HG03045 (cell line): Measurements from ENCODE around the gene TWIST1.

Experiments used
- ATAC-seq: cut with Tn5 transposase; IDR thresholded peaks from one replicate; pipeline ENCODE4 v1.9.1; 2021; ENCODE audit warnings: mild to moderate bottlenecking, moderate library complexity; ENCODE audit not compliant: unreplicated experiment

The TWIST1 gene

DNA sequence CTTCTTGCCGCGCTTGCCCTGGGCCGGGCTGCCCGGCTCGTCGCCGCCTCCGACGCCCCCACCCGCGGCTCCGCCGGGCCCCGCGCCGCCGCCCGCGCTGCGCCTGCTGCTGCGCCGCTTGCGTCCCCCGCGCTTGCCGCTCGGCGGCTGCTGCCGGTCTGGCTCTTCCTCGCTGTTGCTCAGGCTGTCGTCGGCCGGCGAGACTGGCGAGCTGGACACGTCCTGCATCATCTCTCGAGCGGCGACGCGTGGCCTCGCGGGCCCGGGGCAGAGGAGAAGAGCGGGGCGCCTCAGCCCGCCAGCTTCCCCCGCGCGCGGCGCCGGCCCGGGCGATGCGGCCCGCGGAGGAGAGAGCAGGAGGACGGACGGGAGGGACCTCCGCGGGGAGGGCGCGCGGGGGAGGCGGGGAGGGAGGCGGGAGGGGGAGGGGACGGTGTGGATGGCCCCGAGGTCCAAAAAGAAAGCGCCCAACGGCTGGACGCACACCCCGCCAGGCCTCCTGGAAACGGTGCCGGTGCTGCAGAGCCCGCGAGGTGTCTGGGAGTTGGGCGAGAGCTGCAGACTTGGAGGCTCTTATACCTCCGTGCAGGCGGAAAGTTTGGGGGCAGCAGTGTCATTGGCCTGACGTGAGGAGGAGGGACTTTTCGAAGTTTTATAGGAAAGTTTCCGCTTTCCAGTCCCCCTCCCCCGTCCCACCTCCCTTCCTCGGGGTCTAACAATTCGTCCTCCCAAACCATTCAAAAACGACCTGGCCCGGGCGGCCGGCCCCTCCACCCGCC is at the start of gene TWIST1:
Gene TWIST1 (minus strand): TSS at position 546 of the 779 bp plus-strand sequence. CDS start 315 bp downstream, at position 231.
- no peak for ATAC-seq

DNA sequence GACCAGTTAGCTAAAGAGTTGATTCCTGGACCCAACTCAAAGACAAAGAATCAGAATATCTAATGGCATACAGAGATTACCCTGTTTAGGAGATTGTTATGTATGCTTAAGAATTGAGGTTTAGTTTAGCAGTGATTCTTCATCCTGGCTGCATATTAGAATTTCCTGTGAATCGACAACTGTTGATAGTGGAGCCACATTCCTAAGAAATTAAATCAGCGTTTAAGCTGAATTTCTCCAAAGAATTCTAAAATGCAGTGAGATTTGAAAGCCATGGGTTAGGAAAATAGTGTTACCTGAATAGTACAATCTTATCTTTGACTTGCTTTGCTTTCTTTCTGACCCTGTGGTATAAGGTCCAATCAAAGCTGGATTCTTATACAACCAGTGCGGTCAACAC is 44.2 kb upstream of the TWIST1 start:
- no peak for ATAC-seq

DNA sequence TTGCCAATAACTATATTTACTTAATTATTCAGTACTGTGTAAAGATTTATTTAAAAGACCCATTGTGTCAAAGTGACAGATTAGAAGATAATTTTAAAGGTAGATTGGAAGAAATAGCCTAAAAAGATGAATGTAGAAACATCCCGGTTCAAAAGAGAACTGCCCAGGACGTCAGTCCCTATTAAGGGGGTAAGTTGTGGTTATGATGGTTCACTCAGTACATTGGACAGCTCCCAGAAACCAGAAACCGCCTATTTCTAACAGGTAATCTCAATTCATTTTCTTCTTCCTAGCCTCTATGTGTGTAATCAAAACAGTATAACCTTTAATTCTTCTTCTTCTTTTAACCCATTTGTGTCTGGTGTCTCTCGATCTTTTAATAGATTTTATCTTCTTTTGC is 29.3 kb upstream of the TWIST1 start:
- no peak for ATAC-seq

DNA sequence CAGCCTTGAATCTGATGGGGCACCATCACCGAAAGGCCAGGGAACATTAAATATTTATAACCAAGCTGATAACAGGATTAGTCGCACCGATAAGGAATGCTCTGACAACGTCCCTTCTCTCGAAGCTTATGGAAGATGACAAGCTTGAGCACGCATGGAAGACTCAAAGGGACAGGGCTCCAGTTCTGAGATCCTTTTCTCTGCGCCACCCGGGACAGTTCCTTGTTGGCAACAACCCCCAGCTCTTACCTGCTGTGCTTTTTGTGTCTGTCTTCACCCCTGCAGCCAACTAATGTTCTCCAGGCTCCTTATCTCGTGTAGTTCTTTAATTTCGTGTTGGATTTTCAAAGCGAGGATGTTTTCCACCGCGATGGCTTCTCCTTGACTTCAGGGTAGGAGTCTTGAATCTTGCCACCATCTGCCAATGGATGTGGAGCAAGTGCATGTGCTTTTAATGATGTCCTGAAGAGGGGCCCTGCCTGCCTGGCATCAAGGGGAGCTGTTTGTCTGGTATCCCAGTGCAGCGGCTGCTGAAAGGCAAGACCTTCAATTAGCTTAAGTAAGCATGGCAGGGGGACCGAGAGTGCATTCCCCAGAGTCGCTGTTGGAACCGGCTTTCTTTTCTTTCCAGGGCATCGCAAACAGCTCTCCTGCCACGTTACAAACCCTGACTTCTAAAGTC is 28.1 kb upstream of the TWIST1 start:
- no peak for ATAC-seq

DNA sequence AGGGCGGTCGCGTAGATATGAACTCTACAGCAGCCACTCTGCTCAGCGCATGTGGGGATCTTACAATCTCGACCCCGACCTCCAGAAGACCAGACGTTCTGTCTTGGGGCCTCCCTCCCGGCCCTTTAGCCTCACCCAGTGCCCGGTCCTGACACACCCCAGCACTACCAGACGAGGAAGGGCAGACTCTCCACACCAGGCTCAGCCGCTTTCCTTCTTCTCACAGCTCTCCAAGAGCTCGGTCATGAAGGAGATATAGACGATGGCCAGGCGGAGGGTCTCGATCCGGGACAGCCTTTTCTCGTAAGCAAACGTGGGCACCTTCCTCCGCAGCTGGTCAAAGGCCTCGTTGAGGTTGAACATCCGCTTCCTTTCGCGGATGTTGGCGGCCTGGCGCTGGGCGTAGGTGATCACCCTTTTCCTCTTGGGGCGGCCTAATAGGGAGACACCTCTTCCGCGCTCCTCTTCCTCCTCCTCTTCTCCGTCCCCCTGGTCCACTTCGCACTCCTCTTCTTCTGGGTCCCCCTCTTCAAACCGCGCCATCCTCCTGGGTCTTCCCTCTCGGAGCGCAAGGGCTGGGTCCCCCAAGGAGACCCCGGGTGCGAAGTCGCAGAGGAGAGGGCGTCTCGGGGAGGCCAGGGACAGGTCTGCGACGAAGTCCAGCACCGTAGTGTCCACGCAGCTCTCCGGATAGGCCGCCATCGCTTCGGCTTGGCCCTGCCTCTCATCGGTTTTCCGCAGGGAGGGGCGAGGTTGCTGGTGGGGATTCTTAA is 27.4 kb upstream of the TWIST1 start, which contains the start of gene FERD3L:
Gene FERD3L (minus strand): TSS at position 761 of the 773 bp plus-strand sequence. CDS start 59 bp downstream, at position 702.
- no peak for ATAC-seq

DNA sequence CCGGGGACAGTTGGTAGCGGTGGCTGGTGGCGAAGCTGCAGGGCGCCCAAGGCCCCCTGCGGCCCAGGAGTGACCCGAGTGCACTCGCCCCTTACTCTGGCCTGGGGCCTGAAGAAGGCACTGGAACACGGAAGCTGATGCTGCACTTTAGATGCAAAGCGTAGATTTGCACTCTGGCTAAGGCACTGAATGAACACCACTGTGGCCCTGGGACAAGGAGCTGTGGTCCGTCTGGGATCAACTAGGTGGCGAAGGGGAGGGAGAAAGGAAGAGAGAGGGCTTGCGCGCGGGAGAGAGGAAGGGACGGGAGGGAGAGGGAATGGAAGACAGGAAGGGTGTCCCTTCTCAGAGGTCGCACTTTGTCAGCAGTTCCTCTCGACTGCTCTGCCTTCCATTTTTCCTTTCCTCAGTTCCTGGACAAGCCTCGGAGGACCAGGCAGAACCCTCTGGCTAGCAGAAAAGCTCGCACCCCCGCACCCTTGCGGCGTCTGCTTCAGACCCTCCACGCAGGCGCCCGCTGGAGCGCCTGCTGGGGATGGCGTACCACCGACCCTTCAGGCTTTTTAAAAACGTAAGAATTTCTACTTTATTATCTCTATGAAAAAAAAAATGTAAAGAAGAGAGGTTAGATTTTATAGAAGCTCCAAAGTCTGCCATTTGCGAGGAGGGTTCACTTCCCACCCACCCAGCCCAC is 26.6 kb upstream of the TWIST1 start:
- no peak for ATAC-seq

DNA sequence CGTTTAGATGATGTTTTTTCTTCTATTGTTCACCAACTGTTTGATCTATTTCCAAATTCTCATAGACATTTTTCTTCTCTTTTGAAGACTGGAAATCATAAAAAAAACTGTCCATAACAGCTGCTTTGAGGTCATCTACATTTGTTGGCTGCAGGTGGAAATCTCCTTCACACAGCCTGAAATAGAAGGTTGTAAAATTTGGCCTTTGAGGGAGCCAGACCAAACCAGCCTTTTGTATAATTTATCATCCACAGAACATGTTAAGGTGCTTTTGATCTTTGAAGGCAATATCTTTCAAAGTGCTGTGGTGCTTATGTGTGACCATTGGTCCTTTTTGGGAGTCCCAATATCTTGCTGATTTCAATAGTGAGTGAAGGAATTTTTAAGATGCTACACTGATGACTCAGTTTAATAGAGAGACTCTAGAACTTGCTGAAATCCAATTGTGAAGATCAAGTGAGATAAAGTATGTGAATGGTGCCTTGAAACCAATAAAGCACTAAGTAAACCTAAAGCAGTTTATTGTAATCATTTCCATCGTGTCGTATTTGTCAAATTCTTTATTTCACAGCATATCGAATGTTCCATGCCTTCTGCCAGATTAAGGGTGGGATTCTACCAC is 22.4 kb upstream of the TWIST1 start:
- ATAC-seq, result no peak

DNA sequence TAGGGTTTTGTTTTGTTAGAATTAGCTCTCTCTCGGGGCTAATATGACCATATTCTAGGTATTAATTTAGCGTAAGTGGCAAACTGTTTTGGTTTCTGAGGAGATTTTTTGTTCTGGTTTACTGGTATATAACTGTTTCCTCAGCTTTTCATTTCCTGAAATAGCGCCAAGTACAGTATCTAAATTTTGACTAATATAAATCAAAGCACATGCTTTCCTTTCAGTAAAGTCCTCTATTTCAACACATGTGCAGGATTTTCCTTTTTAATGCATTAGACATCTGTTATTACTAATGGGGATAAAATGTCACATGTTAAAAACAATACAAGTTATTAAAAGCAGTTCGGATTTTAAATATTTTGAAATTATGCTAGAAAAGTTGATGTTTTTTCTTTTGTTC is 16.4 kb upstream of the TWIST1 start:
- no peak for ATAC-seq

DNA sequence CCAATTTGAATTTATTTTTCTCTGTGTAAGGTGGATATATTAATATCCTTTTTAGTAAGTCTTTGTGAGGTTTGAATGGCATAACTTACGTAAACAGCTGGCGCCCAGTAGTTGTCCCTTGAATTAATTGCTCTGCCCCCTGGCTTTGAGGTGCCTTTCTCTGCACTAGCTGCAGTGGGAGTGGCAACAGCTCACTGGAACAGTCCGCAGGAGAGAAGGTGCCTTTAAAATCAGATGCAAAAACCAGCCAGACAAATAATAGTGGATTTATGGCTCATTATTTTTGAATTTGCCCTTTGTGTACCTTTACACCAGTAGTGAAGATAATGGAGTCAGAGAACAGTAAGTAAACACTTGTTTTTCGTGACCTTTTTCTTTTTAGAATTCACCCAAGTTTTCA is 16.0 kb upstream of the TWIST1 start:
- no peak for ATAC-seq

DNA sequence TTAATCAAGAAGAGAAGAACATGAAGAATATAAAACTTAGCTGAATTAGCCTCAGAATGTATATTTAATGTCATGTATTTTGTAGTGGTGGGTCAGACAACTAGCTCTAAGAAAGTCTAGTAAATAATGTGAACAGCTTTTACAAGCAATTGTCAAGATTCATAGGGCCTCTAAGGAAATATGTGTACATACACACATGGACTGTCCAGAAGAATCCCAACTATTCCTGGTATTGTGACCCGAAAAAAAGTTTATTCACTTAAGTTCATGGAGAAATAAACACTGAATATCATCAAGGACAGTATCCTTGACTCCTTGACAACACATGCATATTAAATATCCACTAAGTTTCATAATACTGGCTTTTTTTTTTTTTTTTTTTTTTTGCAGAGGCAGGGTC is 11.4 kb upstream of the TWIST1 start:
- ATAC-seq, result no peak

DNA sequence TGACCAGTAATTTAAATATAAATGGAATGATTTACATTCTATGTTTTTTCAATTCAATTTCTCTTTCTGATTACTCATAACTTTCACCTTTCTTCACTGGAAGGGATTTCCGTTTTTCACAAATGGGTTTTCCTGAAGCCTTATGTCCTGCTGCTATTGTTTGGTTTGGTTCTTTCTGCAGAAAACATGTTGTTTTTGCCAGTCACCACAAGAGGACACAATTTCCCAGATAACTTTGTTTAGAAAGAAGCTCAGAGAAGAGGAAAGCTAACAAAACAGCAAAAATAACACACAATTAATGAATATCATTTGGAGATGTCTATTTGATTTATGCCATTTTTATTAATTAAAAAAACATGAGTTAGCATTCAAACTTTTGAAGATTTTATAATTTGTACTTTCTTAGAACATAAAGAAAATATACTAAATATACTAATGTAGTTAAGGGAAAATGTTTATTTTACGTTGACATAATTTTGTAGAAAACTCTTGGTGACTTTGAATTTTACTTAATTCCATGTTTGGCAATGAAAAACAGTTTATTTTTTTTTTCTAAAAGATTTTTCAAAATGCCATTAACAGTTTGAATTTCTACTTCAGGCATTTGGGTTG is 4.6 kb upstream of the TWIST1 start:
- no peak for ATAC-seq

DNA sequence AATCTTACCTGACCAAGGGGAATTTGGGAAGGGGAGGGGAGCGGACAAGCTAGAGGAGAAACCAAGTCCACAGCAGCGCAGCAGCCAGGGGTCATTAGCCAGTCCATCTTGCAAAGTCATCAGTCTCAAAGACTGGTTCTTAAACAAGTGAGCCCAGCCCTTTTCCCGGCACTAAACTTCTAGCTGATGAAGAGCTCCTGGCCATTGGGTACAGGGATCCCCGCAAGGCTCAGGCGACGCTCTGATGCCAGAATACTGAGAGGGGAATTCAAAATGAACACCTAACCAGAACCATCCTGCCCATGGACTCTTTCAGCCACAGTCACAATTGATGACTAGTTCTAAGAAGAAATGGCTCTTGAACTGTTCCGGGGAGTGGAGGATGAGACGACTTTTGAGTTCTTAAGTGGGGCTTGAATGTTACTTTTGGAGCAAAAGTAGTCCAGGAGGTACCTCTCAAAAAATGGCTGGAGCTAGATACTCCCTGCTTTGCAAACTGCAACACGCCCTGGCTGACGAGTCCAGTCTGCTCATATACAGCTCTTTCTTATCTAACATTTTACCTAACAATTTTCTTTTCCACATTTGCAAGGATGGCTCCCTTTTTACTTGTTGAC is 2.5 kb upstream of the TWIST1 start:
- no peak for ATAC-seq

DNA sequence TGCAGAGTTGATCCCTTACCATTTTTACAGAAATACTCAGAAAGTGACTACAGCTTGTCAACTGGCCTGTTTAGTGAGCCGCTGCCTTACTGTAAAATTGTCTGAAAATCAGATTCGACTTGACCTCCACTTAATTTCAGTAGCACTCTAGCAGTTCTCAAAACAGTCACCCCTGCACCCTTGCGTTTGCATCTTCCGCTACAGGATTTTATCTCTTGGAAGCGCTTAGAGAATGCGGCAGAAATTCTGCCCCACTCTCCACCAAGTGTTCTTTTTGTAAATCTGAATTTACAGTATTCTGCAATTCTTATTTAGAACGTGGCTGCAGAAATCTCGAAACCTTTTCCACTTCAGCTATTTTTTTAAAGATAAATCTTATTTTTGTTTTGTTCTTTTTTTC is 1.9 kb upstream of the TWIST1 start:
- no peak for ATAC-seq

DNA sequence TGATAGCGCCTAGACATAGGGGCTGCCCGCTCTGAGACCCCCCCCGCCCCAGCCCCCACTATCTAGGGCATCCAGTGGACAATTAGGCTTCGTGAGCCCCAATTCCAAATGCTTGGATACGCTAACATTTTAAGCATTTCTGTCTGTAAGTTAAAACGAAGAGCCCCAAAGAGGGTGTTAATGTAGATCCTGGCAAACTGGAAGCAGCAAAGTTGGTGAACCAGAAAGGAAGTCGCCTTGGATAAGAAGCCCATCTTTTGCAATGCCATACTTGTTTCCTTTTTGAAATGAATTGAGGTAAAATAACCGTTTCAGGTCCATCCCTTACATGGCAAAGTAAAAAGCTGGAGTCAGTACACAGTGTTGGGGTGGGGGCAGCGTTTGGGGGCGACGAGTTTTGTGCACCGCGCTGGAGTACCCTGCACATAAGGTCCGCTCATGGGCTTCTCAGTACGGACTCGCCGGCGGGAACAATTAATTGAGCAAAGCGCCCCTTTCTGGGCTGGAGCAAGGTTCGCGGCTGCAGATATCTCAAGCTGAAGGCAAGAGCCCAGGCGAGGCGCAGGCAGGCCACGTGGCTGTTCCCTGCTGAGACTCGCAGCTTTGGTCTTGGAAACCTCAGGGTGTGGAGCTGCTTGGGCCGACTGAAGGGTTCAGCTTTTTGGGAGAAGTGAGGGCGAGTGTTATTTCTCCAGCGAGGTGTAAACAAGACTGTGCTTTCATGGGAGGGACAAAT is 1.4 kb upstream of the TWIST1 start:
- no peak for ATAC-seq

DNA sequence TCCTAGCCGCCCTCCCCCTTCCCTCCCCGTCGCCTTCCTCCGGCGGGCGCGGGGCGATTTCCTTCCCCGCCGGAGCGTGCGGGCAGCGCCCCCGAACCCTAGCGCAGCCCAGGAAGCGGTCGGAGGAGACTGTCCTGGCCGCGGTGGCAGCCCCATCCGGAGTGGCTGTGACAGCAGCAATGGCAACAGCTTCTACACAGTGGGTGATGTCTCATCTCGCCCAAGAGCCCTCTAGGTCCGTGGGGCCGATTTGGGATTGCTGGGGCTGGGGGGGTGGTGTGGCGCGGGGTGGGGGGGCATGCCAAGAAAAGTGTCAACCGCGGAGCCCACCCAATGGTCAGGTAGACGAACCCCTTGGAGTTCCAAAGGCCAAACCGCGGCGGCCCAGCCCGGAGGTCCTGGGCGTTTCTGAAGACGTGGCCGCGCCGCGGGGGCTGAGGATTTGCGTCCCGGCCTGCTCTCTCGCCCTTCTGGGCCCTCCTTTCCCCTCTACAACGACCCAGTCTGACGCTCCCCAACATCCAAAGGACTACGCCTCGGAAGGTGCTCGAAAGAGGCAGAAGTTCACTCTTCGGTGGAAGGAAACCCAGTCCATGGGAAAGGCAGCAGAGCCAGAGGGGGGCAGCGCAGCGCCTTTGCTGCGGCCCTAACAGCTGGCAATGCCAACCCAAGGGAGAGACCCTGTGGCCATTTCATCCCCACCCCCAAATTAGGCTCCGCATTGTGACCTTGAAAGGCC is 603 bp upstream of the TWIST1 start:
- no peak for ATAC-seq

DNA sequence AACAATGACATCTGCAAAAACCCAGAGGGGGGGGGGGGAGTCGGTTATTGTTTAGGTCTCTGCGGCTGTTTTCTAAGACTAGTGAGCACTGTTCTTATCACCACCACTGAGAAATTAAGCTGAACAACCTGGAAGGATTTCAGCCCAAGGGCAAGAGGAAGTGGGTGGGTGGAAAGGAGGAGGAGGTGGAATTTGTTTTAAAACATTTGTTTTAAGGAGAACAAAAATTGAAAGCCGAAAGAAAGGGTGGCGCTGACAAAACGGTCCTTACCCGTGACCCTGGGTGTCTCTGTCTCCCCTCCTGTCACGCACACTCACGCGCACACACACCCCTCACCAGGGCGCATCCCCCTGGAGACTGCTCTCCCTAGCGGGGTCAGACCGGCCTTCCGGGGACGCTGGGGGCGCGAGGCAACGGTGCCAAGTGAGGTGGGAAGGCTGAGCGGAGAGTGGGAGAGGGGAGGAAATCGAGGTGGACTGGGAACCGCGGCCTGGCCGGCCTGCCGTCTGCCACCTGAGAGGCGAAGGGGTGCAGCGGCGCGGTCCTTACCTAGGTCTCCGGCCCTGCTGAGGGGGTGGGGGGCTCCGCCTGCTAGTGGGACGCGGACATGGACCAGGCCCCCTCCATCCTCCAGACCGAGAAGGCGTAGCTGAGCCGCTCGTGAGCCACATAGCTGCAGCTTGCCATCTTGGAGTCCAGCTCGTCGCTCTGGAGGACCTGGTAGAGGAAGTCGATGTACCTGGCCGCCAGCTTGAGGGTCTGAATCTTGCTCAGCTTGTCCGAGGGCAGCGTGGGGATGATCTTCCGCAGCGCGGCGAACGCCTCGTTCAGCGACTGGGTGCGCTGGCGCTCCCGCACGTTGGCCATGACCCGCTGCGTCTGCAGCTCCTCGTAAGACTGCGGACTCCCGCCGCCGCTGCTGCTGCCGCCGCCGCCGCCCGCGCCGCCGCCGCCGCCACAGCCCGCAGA is 1.0 kb downstream of the TWIST1 start:
- ATAC-seq, result no peak

DNA sequence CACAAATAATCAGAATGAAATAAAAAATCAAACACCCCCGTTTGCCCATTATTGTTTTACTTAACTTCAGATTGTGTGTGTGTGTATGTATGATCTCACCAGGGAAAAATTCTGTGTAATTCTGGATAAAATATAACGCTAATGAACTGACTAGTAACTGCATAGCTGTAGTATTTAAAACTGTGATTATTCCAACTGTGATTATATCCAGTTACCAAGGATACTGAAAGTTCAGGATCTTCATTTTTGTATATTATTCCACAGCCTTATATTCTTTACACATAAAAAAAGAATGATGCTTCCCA is 2.9 kb downstream of the TWIST1 start:
- no peak for ATAC-seq
